ENCODE data around the gene EBF4. TPM values are rescaled to one million over a fixed set of nuclear protein-coding genes. Genes with fewer than 3 reads are reported as not detected.
"Not testable (repeated sequence)": the region's sequence is repeated elsewhere in the genome, so short reads cannot be mapped to it uniquely, and the experiment has no call there.

The EBF4 gene
- total RNA-seq, 2 experiments from 2014 or later = 2.7 to 2.9 TPM

DNA sequence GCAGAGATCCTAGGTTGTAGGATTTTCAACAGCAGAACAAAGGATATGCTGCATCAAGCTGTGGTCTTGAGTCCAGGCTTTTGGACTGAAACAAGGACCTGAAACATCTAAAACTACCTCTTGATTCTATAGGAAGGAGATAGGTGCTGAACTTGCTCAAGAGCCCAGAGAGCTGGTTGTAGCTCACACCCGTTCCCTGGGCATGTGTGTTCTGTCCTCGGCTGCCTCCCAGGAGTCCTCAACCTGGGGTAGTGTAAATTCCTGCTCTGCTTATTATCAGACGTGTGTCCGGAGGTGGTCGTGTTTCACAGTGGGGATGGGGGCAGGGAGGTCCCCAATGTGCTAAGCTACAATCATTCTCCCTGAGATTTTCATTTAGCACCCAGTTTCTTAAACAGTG, 35.3 kb upstream of the EBF4 start:
- ChIA-PET CTCF (no interaction called here), POLR2A (interaction anchor here (0.6 to 1.4 kb wide), 3 partner anchors 105 to 186 kb away, joined by 3 to 4 read pairs (median 3); partner anchors contain the start of gene SNRPB)

DNA sequence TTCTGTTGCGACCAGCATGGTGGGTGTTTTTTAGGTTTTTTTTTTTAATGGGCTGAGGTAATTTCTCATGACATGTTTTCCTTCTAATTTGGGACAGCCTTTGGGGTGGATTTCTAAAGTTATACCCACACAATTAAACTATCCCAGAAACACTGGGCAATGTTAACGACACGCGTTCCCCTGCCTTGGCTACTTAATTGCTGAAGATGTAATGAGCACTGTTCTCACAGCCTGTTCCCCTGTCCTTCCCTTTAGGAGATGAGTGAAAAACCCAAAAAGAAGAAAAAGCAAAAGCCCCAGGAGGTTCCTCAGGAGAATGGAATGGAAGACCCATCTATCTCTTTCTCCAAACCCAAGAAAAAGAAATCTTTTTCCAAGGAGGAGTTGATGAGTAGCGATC, 34.9 kb upstream of the EBF4 start:
- Mint-ChIP-seq H3K27me3 (no peaks in the 10 kb centered on the region), H3K4me1 (peaks cover 67% of the 10 kb centered on the region), H3K27ac (no peak overlapping the region), H3K9me3 (no peaks in the 10 kb centered on the region), H3K4me3 (no peak overlapping the region), H3K36me3 (ENCODE audit: low read depth) (peaks cover 87% of the 10 kb centered on the region)
- POLR2A ChIA-PET = interaction anchor here (0.6 to 1.4 kb wide), 2 partner anchors 104 to 134 kb away, joined by 3 read pairs; no protein-coding TSS in a partner anchor
- DNase-seq = no peak
- CTCF ChIA-PET = no interaction called here

More for the DNA sequence above, 35.3 kb upstream of the EBF4 start:
- Mint-ChIP-seq H3K27ac (peak overlapping the region; percentile 8), H3K4me3 (no peak overlapping the region), H3K9me3 (no peaks in the 10 kb centered on the region), H3K36me3 (ENCODE audit: low read depth) (peaks cover 86% of the 10 kb centered on the region), H3K4me1 (peaks cover 66% of the 10 kb centered on the region), H3K27me3 (no peaks in the 10 kb centered on the region)
- no peak for DNase-seq

DNA sequence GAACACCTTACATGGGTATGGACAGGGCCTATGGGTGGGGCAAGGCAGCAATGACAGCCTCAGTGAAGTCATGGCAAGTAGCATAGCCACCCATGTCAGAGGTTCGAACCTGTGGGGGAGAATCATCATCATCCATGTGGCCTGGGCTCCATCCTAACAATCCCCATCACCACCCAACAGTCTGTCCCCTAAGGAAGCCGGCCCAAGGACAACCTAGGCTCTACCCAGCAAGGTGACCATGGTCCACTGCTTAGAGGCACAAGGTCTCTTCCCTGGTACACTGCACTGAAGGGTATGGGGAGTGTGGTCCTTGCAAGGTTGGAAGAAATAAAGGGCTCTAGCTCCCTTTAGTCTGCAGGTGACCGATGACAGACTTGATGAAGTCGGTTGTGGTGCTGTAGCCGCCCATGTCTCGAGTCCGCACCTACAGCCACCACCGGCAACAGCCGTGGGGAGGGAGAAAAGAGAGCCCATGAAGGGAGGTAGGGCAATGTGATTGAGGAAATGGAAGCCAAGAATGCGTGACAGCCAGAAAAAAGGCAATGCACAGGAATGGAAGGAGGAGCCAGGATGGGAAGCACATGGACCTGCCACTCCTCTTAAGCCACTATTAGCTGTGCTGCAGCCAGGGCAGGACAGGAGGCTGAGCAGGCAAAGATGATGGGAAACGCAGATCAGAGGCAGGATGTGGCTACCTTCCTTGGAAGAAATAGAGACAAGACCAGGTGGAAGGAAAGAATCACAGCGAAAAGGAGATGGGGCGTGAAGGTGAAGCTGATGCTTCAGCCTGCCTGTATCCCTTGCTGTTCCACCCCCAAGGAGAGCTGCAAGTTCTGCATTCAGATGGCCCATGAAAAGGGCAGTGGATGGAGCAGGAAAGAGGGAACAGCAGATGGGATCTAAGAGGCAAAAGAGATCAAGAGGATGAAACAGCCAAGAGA, 33.9 kb upstream of the EBF4 start:
- H3K4me3 Mint-ChIP-seq = no peak overlapping the region
- H3K27ac Mint-ChIP-seq = peak overlapping the region; percentile 44
- peaks cover 78% of the 10 kb centered on the region for H3K36me3 Mint-ChIP-seq (ENCODE audit: low read depth)
- H3K27me3 Mint-ChIP-seq = no peaks in the 10 kb centered on the region
- POLR2A ChIA-PET = interaction anchor here (1.4 kb wide), 1 partner anchor 135 kb away, joined by 3 read pairs; no protein-coding TSS in a partner anchor
- DNase-seq = no peak
- H3K4me1 Mint-ChIP-seq = peaks cover 74% of the 10 kb centered on the region
- no peaks in the 10 kb centered on the region for H3K9me3 Mint-ChIP-seq
- CTCF ChIA-PET = no interaction called here

DNA sequence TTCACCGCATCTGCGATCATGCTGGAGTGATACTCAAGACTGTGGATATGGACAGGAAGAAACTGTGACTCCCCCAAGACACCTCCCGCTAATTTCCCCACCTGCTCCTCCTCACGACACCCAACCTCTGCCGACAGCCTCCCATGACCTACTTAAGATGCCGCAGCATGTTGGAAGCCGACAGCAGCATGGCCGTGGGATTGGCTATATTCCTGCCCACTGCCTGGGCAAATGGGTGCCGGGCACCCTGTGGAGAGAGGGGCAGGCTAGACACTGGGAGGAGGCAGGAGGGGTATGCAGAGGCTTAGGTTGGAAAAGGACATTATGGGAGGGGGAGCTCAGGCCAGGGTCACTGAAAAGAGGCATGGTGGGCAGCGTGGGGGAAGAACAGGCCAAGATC, 33.0 kb upstream of the EBF4 start:
- Mint-ChIP-seq H3K27ac (no peak overlapping the region), H3K27me3 (no peaks in the 10 kb centered on the region), H3K4me1 (peaks cover 72% of the 10 kb centered on the region), H3K4me3 (no peak overlapping the region), H3K36me3 (ENCODE audit: low read depth) (peaks cover 74% of the 10 kb centered on the region), H3K9me3 (no peaks in the 10 kb centered on the region)
- ChIA-PET POLR2A (interaction anchor here (1.0 to 9.3 kb wide), 2 partner anchors 7 to 136 kb away, joined by 3 to 199 read pairs; partner anchors contain the start of gene NOP56), CTCF (no interaction called here)
- DNase-seq = no peak

DNA sequence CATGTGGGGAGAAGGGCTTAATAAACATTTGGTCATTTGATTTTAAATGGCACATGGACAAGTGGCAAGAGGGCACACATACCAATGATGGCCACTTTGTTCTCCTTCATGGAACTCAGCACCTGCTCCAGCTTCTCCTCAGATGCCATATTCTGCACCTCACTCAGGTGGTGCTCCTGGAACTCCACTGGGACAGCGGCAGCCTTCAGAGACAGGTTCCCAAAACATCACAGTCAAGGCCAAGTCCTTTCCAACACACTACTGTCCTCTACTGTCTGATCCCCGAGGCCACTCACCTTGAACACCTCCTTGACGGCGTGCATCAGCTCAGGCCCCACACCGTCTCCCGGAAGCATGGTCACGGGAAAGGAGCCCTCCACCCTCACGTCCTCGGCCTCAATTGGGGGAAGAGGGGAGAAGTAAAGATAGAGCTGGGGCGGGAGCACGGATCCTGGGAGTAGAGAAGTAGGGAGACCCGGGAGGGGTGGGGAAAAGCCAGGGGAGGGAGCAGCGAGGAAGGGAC, 29.2 kb upstream of the EBF4 start:
- Mint-ChIP-seq H3K36me3 (ENCODE audit: low read depth) (peaks cover 36% of the 10 kb centered on the region), H3K27ac (peak overlapping the region; percentile 95), H3K4me3 (peak overlapping the region; percentile 84), H3K27me3 (peaks cover 3% of the 10 kb centered on the region), H3K4me1 (peaks cover 41% of the 10 kb centered on the region), H3K9me3 (no peaks in the 10 kb centered on the region)
- ChIA-PET CTCF (interaction anchor here (1.4 to 2.6 kb wide), 2 partner anchors 11 to 90 kb away, joined by 3 to 18 read pairs; partner anchors contain the start of gene NOP56), POLR2A (interaction anchor here (0.9 to 9.3 kb wide), 10 partner anchors 10 to 327 kb away, joined by 3 to 199 read pairs (median 7); partner anchors contain the start of genes NOP56, PCED1A, PTPRA and SNRPB)
- DNase-seq = no peak

DNA sequence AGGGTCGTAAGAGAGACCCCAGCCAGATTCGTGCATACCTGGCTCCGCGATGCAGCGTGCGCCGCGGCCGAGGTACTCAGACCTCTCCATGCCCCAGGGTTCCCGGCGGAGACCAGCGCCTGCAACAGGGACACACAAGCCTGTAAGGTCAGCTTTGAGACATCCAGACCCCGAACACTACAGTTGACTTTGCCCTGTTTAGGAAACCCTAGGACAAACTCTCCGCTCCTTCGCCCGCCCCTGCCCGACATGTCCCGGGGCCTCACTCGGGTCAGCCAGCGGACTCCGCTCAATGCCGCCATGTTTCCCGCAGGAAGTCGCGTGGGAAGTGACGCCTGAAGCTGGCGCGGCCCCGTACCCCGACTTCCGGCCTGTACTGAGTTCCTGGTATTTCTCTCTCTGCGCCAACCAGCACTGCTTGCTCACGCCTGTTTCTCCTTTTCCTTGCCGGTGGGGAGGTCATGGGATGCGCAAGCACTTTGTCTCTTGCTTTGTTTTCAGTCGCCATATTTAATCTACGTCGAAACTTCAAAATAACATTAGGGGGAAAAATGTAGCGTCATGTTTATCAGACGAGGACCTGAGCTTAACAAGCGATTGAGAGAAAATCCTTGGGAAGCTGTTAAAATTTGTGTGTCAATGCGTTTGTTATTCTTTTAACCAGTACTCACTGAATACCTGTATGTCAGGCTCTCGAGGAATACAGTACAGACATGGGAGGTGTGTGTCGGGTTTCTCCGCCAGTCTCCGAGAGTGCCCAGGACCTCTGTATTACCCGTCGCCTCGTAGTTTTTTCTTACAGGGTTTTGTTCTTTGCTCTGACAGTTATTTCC, 28.5 kb upstream of the EBF4 start, which contains the start of gene IDH3B:
Gene IDH3B (minus strand): TSS at position 330 of the 833 bp plus-strand sequence. CDS start 28 bp downstream, at position 302.
- Mint-ChIP-seq H3K4me1 (peaks cover 34% of the 10 kb centered on the region), H3K27ac (peak within 1 kb of the TSS; percentile 95), H3K27me3 (peaks cover 8% of the 10 kb centered on the region), H3K9me3 (no peaks in the 10 kb centered on the region), H3K4me3 (peak within 1 kb of the TSS; percentile 84), H3K36me3 (ENCODE audit: low read depth) (peaks cover 30% of the 10 kb centered on the region)
- ChIA-PET POLR2A (interaction anchor here (0.7 to 9.3 kb wide), 14 partner anchors 9 to 210 kb away, joined by 3 to 199 read pairs (median 6); partner anchors contain the start of genes NOP56, PCED1A, PTPRA and SNRPB), CTCF (interaction anchor here (0.8 to 2.6 kb wide), 5 partner anchors 10 to 142 kb away, joined by 3 to 18 read pairs (median 3); partner anchors contain the start of gene NOP56)
- peak; percentile 95 for DNase-seq

DNA sequence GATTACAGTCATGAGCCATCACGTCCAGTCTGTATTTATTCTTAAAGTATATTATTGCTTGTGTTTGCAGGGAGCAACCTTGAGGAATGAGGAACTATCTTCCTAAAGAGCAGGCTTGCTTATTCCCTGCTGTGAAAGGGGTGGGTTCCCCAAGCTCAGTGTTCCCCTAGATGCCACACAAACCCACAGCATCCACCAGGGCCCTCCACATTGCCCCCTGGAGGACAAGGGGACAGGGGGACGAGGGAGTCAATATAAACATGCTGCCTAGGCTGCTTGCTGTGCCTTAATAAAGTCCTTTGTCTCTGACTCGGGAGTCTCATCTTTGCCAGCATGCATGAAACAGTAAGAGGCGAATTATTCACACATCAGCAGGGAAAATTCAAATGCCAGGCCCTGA, 20.6 kb upstream of the EBF4 start:
- H3K9me3 Mint-ChIP-seq = no peaks in the 10 kb centered on the region
- DNase-seq = no peak
- POLR2A ChIA-PET = interaction anchor here (1.4 kb wide), 1 partner anchor 8 kb away, joined by 6 read pairs; the partner anchor contains the start of gene IDH3B
- H3K4me1 Mint-ChIP-seq = no peaks in the 10 kb centered on the region
- no peak overlapping the region for H3K4me3 Mint-ChIP-seq
- peaks cover 15% of the 10 kb centered on the region for H3K27me3 Mint-ChIP-seq
- H3K27ac Mint-ChIP-seq = no peak overlapping the region
- no peaks in the 10 kb centered on the region for H3K36me3 Mint-ChIP-seq (ENCODE audit: low read depth)
- CTCF ChIA-PET = interaction anchor here (0.6 to 1.4 kb wide), 3 partner anchors 20 to 179 kb away, joined by 3 read pairs; no protein-coding TSS in a partner anchor

DNA sequence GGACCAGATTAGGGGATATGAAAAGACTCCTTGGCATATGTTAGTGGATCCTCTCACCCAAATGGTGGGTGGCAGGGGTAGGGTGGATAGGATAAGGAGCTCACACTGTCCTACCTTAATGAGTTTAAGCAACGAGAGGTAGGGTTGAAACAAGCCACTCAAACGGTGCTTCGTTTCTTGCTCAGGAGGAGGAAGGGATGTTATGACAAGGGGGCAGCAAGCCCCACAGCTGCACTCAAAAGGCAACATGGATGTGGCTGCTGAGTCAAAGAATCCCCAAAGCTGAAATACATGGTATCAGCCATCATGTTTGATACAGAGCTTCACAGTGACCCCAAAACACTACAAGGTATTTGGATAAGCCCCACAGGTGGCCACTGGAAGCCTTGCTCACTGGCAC, 20.1 kb upstream of the EBF4 start:
- no peaks in the 10 kb centered on the region for H3K36me3 Mint-ChIP-seq (ENCODE audit: low read depth)
- CTCF ChIA-PET = interaction anchor here (1.1 to 1.8 kb wide), 3 partner anchors 21 to 465 kb away, joined by 3 read pairs; no protein-coding TSS in a partner anchor
- H3K9me3 Mint-ChIP-seq = no peaks in the 10 kb centered on the region
- H3K27ac Mint-ChIP-seq = no peak overlapping the region
- POLR2A ChIA-PET = interaction anchor here (1.4 kb wide), 1 partner anchor 8 kb away, joined by 6 read pairs; the partner anchor contains the start of gene IDH3B
- H3K4me3 Mint-ChIP-seq = no peak overlapping the region
- peaks cover 15% of the 10 kb centered on the region for H3K27me3 Mint-ChIP-seq
- H3K4me1 Mint-ChIP-seq = no peaks in the 10 kb centered on the region
- DNase-seq = no peak

DNA sequence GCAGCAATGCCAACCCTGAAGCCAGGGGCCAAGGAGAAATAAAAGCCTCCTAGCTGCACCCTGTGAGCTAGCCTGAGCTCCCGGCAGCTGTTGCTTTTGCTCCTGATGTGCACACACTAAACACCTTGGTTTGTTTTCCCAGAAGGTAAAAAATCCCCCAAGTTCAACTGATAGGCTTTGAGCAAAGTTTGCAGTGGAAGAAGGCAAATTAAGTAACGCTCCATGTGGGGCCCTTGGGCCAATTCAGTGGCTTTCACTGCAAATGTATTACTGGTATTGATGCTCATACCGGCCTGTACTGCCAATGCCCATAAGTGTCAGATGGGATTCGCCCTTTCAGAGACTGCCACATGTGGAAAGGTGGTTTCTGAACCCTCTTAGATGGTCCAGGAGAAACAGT, 19.1 kb upstream of the EBF4 start:
- Mint-ChIP-seq H3K9me3 (no peaks in the 10 kb centered on the region), H3K4me1 (no peaks in the 10 kb centered on the region), H3K27me3 (peaks cover 15% of the 10 kb centered on the region), H3K27ac (no peak overlapping the region), H3K4me3 (no peak overlapping the region), H3K36me3 (ENCODE audit: low read depth) (no peaks in the 10 kb centered on the region)
- no peak for DNase-seq
- ChIA-PET CTCF (interaction anchor here (0.9 to 1.8 kb wide), 4 partner anchors 24 to 466 kb away, joined by 3 read pairs; no protein-coding TSS in a partner anchor), POLR2A (interaction anchor here (0.6 to 1.4 kb wide), 3 partner anchors 8 to 21 kb away, joined by 3 to 6 read pairs (median 5); partner anchors contain the start of genes IDH3B and NOP56)

DNA sequence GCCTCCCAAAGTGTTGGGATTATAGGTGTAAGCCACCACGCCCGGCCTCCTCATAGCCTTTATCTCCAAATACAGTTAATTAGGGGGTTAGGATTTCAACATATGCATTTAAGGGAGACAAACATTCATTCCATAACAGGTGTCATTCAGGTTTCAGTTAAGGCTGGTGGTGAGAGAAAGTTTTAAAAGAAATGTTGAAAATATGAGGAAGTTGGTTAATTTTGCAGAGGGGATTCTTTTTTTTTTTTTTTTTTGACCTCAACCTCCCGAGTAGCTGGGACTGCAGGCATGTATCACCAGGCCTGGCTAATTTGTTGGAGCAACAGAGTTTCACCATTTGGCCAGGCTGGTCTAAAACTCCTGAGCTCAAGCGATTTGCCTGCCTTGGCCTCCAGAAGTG, 12.5 kb upstream of the EBF4 start:
- ChIA-PET CTCF (interaction anchor here (0.7 kb wide), 1 partner anchor 365 kb away, joined by 4 read pairs; no protein-coding TSS in a partner anchor), POLR2A (no interaction called here)
- no peaks in the 10 kb centered on the region for H3K36me3 Mint-ChIP-seq (ENCODE audit: low read depth)
- peaks cover 19% of the 10 kb centered on the region for H3K27me3 Mint-ChIP-seq
- no peaks in the 10 kb centered on the region for H3K9me3 Mint-ChIP-seq
- no peak overlapping the region for H3K27ac Mint-ChIP-seq
- H3K4me3 Mint-ChIP-seq = no peak overlapping the region
- no peaks in the 10 kb centered on the region for H3K4me1 Mint-ChIP-seq
- no peak for DNase-seq

DNA sequence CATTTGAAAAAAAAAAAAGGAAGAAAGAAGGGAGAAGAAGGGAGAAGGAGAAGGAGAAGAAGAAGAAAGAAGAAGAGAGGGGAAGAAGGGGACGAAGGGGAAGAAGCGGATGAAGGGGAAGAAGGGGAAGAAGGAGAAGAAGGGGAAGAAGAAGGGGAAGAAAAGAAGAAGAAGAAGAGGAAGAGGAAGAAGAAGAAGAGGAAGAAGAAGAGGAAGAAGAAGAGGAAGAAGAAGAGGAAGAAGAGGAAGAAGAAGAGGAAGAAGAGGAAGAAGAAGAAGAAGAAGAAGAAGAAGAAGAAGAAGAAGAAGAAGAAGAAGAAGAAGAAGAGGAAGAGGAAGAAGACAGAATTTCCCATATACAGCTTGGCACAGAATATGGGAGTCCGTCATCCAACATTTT, 10.5 kb upstream of the EBF4 start:
- DNase-seq; H3K27ac Mint-ChIP-seq; POLR2A ChIA-PET; H3K4me3 Mint-ChIP-seq; H3K4me1 Mint-ChIP-seq; H3K36me3 Mint-ChIP-seq (ENCODE audit: low read depth); H3K9me3 Mint-ChIP-seq; CTCF ChIA-PET: not testable (repeated sequence)
- H3K27me3 Mint-ChIP-seq = peaks cover 26% of the 10 kb centered on the region

DNA sequence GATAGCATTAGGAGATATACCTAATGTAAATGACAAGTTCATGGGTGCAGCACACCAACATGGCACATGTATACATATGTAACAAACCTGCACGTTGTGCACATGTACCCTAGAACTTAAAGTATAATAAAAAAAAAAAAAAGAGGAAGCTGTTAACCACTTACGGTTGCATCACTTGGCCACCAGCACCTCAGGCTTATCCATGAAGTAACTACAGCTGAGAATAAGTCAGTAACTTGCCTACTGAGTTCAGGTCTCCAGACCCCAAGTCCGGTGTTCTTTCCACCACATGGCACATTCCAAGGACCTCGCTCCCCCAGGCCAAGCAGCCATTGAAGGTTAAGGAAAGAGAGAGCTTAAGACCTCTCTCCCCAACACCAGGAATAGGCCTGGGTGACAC, 7.8 kb upstream of the EBF4 start:
- H3K4me3 Mint-ChIP-seq; H3K27ac Mint-ChIP-seq; DNase-seq; H3K36me3 Mint-ChIP-seq (ENCODE audit: low read depth); H3K9me3 Mint-ChIP-seq: not testable (repeated sequence)
- ChIA-PET CTCF (interaction anchor here (1.8 kb wide), 1 partner anchor 56 kb away, joined by 7 read pairs; no protein-coding TSS in a partner anchor), POLR2A (interaction anchor here (0.8 to 2.0 kb wide), 3 partner anchors 21 to 44 kb away, joined by 3 to 7 read pairs (median 3); partner anchors contain the start of gene IDH3B)
- Mint-ChIP-seq H3K4me1 (peaks cover 15% of the 10 kb centered on the region), H3K27me3 (peaks cover 25% of the 10 kb centered on the region)

Data from activated CD4-positive, alpha-beta memory T cell treated with anti-CD3 and anti-CD28 coated beads, Interleukin-2, amount 10 ng/mL, durations not matched to agents 7 days and 5 days (primary cell).